HG03442 (cell line): ENCODE measurements around the gene MYO3A.

Source experiments
- ATAC-seq: cut with Tn5 transposase; IDR thresholded peaks from one replicate; pipeline ENCODE4 v1.9.1; 2021; ENCODE audit warnings: mild to moderate bottlenecking, moderate library complexity; ENCODE audit not compliant: unreplicated experiment

The MYO3A gene

DNA sequence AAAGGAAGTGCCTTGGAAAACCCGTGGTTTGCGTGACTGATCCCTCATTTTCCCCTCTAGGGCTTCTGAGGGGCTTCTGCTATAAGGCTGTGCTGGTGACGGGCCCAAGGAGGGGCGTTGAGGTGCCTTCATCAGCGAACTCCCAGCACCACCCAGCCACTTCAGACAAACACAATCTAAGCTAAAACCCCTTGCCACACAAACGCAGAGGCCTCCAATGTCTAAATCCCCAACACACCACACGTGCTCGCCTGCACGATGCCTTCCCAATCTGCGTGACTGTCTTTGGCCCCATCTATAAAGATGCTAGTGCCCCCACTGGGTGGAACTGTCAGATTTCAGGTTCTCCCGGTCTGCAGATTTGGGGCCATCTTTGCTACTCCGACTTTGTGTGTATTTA is 278.5 kb downstream of the MYO3A start:
- ATAC-seq, result no peak

DNA sequence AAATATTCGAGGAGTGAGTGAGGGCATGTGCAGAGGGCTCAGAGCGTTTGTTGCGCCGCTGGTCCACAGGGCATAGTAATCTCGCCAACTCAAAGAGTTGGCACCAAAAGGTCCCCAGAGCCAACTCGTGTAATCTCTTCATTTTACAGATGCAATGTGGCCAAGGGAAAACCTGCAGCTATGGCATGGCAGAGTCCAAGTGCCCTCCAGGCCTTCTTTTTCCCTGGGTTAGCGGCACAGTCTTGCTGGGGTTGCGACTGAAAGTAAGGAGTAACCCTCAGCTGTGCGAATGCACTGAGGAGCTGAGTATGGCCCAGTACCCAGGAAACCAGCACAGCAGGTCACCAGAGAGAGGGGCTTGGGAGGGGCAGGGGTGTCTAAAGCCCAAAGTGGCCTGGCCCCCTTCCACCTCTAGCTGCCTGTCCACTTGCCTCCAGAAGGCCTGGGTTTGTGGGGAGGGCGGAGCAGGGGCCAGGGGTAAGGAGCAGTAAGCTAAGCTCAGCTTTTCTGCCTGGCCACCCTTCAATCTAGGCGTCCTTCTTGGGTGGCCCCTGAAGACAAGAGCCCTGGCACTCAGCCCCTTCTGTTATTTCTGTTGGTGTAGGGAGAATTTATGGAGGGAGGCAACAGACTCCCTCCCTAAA is 279.2 kb downstream of the MYO3A start:
- no peak for ATAC-seq

DNA sequence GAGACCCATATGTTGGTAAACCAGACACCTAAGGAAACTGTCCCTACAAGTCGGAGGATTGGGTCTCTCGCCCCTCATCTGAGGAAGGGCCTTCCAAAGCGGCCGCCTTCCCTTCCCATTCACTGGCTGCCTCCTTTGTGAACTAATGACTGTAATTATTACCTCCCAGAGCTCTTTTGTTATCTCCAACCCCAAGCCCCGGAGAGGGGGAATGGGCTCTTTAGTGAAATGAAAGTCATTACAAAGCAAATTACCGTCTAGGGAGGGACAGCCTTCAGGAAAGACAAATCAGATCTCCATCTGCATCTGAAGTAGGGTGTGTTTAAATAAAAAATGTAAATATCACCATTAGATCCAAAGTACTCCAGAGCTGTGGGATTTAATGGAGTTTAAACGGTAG is 280.0 kb downstream of the MYO3A start:
- no peak for ATAC-seq

DNA sequence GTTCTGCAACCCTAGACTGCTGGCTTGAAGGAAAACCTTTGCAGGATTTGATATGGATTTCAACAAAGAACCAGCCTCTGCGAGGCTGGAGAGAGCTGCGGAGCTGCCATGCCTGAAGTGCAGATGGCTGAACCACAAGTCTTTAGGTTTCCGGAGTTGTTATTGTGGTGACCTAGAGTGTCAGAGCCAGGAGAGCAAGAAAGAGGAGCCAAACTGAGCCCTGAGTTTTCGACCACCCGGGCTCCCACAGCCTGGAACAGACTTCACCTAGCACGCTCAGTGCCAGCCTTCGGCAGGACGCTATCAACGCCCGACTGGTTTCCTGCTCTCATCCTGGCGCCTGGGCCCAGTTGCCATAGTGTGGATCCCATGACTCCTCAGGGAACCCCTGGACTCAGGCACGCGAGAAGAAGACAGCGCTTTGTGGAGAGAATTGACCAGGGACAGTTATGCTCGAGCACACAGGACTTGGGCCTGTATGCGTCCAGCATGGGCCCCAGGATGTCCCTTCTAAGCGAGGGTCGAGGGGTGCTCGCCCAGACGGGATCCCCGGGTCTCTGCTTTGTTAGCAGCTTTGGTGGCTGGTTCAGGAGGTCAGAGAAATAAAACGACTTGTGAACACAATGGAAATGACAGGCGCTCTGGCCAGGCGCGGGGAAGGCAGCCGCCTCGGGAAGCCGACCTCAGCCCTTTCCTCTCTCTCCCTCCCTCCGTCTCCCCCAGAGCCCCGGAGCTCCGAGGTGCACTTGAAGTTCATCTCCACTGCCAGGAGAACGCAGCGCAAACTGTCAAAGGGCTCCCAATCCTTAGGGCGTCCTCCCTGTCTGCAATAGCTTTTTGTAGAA is 280.7 kb downstream of the MYO3A start:
- ATAC-seq, result no peak

DNA sequence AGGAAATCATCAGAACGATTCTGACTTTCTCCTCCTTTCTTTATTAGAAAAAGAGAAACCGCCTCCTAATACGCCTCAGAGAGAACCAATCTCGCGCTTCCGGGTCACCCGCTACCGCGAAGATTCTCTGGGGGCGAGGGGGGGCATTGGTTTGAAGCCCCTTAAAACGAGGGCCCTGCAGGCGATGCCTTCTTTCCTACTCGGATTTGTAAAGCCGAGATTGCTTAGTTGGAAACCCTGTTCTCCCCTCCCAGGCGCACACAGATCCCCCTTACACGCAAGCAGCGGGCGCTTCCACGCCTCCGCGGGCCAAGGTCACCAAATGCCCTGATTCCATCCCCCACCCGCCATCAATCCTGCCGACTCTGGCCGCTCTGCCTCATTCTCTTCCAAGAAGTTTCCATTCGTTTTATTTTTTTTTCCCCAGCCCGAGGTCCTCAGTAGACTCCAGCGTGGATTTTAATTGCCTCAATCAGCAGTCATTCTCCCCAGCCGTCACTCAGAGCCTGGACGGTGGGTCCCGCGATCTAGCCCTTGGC is 281.4 kb downstream of the MYO3A start:
- no peak for ATAC-seq

DNA sequence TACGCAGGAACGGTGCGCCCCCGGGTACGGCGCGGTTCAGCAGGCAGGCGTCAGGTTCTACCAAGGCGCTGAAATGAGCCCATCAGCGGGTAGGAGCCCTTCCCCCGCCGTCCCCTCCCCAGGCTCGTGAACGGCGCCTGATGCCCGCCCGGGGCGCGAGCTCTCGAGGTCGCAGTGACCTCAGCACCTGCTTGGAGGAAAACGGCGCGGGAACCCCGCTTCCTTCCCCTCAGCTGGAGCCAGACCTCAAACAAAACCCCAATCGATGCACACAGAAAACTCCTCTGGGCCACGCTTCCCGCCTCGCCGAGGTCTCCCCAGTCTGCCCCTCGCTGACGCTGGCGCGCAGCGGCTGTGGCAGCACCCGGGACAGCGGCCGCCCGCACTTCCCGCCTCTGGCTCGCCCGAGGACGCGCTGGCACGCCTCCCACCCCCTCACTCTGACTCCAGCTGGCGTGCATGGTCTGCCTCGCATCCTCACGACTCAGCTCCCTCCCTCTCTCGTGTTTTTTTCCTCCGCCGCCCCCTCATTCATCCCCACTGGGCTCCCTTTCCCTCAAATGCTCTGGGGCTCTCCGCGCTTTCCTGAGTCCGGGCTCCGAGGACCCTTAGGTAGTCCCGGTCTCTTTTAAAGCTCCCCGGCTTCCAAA is 282.0 kb downstream of the MYO3A start:
- ATAC-seq, result no peak

DNA sequence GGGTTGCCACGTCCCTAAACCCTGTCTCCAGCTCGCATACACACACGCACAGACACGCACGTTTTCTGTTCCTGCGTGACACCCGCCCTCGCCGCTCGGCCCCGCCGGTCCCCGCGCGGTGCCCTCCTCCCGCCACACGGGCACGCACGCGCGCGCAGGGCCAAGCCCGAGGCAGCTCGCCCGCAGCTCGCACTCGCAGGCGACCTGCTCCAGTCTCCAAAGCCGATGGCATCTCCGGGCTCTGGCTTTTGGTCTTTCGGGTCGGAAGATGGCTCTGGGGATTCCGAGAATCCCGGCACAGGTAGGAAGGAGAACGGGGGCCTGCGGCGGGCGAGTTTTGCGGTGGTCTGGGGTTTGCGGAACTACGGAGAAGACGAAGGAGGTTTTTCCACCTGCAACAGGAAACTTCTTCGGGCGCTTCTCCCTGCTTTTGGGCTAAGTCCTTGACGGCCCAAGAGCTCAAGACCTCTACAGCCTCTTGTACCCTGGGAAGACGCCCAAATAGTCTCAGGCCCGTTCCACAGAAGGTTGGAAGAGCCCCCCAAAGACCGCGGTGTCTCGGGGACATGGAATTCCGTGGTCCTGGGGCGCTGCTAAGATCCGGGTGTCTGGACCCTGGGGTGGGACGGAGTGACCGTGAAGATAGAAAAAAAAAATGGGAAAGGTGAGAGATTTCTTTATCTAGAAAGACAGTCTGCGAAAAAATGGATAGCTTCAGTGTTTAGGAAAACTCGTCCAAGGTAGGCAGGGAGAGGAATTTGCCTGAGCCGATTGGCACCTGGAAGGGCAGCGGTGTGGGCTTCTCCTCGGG is 282.8 kb downstream of the MYO3A start, which contains the start of gene GAD2:
GAD2 (plus strand) TSS at position 190 of the 811 bp plus-strand sequence; CDS start at position 226, 36 bp downstream.
- ATAC-seq, result no peak

DNA sequence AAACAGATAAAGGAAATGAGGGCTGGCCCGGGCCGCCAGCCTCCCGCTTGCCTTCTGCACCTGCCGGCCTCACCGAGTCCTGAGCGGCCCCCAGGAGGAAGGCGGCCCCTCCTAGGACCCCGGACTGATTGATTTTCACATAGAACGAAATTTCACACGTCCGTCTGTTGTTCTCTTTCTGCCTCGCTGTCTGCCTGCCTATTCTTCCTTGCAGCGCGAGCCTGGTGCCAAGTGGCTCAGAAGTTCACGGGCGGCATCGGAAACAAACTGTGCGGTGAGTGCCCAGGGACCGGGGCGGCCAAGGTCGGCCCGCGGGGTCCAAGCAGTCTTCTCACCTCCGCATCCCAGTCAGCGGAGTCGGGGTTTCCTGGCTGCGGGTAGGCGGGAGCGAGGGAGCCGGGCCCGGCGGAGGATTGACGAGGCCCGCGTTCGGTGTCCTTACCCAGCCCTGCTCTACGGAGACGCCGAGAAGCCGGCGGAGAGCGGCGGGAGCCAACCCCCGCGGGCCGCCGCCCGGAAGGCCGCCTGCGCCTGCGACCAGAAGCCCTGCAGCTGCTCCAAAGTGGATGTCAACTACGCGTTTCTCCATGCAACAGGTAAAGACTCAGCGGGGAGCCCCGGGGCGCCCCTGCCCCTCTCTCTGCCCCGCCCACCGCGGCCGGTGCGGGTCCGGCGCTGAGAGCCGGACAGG is 283.5 kb downstream of the MYO3A start:
- ATAC-seq, result no peak

DNA sequence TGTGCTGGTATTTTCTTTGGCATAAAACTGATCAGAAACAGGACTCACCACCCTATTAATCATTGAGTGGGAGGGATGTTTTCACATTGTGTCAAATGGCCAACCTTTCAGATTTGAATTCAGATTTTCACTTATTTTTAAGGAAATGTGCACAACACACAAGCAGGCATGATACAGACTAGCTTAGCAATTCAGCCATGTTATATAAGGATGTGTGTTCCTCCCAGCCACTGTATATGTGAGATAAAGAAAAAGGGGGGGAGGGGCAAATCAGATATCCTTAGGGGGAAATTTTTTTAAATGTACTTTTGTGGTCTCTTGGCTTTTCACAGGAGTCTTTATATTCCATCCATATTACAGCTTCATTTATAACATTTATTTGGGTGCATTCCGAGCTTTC is 285.6 kb downstream of the MYO3A start:
- ATAC-seq, result no peak

DNA sequence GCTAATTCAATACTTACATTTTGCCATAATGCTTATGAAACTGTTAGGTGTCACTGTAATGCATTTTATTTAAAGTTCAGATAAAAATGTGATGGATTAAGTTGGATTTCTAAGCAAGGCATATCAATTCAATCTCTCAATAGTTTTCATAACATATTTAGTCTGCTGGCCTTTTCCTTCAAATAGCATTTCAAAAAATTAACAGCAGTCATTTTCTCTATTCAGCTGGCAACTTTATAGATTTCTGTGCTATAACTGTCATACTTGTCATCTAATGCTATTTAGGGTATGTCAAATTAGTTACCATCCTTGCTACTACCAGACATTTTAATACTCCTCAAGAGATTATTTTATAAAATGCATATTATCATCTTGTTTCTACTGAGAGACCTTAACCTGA is 286.9 kb downstream of the MYO3A start:
- ATAC-seq, result no peak

DNA sequence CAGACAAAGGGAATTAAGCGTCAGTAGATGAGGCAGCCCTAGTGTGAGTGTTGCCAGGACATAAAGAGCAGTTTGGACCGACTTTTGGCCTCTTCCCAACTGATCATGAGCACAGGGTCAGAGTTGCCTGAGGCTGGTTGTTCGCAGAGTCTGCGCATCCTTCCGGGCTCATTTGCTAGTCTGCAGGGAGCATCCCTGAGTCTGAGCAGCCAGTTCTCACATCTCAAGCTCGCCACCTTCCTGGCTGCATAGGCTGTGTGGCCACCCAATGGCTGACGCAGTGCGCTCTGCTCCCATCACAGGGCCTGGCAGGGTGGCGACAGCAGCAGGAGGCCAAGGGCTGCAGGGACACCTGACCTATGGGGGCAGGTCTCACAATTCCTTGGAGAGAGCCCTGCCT is 287.5 kb downstream of the MYO3A start:
- ATAC-seq, result no peak

DNA sequence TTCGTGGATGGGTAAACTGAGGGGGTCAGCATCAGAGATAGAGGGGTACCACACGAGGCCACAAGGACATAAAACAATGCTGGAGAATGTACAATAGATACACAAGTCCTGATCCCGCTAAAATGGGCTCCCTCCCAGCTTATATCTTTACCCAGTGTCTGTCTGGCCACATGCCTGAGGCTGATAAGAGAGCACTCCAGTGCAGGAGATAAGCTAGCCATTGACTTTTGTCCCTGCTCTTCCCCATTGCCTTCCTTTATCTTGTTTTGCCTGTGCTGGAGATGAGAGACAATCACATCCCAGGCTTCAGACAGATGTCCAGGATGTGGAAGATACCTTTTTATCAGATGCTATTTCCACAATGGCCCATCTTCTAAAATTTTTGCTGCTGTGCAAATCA is 288.5 kb downstream of the MYO3A start:
- ATAC-seq, result no peak

DNA sequence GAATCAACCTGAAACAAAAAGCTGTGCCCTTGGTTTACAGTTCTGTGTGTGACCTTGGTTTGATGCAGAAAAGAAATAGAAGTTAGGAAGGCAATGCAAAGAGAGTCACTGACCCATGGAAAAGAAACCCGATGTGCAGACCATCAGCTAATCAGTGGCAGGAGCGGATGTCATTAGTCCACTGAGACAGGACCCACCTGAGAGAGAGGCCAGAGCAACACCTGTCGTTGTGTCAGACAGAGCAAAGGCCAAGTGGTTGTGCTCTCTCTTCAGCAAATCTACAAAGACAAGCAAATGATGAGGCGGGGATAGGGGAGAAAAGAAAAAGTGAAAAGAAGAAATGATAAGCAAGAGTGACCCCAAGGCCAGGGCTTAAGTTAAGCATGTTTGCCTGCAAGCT is 291.3 kb downstream of the MYO3A start:
- no peak for ATAC-seq

DNA sequence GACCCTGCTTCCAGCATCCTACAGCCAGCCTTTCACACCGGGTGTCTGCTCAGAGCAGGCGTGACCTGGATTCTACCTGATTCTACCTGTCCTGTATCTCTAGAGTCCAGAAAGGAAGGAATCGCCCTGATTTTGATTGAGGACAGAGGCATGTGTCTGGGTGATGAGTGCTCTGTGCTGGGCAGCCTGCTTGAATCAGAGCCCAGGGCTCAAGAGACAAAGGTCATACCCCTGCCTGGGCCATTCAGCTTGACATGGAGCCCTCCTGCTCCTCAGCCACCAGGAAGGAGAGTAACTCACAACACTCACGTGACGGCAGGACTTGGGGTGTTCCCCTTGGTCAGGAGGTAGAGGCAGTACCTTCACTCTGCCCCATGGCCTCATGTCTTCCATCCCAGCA is 293.8 kb downstream of the MYO3A start:
- no peak for ATAC-seq

DNA sequence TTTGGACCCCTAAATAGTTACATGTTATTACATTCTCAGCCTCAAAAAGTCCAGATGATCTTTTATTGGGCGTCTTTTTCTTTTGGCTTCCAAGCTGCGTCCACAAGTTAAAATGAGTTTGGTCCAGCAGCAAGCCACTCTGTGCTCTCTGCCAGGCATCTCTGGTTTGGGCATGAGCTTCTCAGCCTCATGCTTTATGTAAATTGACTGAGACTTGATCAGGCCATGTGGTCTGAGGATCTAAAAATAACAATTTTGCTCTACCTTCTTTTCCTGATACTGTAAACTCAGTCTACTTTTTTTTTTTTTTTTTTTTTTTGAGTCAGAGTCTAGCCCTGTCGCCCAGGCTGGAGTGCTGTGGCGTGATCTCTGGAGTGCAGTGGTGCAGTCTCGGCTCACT is 298.1 kb downstream of the MYO3A start:
- ATAC-seq, result no peak

DNA sequence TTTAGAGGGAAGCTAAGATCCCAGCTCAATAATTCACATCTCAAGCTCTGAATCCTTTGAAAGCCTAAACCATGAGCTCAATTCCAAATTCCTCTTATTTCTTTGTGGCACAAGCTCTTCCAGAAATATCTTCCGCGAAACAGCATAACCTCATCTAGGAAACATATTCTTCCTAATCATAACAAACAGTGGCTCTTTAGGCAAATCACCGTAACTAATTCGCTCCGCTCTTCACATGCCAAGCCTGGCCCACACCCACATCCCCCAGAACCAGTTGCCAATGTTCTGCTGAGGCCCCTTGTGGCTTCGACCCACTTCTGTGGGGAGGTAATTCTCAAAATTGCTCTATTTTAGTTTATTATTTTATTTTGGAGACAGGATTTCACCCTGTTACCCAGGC is 301.7 kb downstream of the MYO3A start:
- no peak for ATAC-seq

DNA sequence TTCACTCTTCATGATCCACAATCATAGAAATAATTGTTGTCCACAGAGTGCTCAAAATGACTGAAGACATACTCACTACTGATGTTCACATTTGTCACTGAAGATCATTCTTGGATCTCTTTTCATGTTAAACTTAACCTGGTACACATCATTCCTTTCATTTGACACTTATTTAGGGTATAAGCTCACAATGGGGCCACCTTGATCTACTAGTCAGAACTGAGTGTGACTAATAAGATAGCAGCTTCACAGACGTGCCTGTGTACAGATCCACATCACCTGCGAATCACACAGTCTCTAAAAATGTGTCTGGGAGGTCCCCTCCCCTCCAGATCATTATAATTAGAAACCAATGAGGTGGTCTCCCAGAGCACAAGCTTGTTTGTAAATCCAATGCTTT is 304.3 kb downstream of the MYO3A start:
- no peak for ATAC-seq

DNA sequence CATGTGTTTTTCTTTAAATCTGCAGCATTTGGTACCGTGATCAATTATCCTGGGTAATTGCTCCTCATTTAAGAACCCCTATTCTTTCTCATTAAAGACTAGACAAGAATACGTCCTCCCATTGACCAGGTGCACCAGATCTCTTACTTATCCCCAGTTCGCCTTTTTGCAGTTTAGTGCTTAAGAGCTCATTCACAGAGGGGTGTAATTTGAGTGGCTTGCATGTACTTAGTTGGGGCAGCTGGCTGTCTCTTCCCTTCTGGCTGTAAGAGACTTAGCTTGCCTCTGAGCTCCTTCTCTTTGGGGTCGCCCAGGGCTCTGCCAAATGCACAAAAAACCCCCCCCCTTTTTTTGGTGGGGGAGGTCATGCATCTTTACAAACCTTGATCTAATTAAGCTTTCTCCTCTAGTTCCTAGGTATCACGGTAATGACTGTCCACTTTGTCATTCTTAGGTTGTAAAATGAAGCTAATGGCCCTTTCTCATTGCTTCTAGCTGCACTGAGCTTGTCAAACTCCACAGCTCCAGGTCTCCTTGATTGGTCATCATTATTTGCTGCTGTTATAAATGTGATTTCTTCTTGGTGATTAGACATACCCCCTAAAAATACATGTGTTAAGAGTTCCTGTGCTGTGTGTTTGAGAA is 308.8 kb downstream of the MYO3A start:
- ATAC-seq, result no peak

DNA sequence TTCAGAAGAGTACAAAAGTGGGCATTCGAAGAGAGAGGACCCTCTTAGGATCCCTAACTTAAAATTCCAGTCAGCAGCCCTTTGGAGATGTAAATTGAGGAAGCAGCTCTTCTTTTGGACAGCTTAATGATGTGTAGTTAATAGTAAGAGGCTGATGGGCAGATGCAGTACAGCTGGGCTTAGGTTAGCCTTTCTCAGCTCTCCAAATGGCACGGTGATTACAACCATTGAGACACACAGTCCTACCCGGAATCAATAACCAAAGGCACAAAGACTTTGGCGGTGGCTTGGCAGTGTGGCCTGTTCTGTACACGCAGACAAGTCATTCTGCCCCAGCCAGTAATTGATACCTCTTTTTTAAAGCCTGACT is 309.3 kb downstream of the MYO3A start:
- no peak for ATAC-seq

DNA sequence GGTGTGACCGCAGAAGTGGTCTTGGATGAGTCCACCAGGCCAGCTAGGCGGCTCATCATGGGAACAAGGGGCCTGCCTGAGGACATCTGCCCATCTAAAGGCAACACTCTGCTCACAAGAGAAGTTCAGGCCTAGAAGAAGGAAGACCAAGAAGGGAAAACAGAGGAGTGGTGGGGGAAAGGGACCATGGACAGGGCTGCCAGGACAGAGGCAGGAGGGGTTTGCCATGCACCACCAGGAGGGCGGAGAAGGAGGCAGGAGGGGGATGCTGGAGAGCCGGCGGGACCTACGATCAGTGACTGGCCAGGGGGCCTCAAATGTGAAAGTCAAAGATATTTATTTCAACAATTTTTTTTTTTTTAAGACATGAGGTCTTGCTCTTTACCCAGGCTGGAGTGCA is 315.7 kb downstream of the MYO3A start:
- ATAC-seq, result no peak
